ENCODE data around the gene LMNB1.
A peak's percentile ranks its signal among the peaks of the same experiment; 100 is the strongest.

Gene LMNB1

DNA sequence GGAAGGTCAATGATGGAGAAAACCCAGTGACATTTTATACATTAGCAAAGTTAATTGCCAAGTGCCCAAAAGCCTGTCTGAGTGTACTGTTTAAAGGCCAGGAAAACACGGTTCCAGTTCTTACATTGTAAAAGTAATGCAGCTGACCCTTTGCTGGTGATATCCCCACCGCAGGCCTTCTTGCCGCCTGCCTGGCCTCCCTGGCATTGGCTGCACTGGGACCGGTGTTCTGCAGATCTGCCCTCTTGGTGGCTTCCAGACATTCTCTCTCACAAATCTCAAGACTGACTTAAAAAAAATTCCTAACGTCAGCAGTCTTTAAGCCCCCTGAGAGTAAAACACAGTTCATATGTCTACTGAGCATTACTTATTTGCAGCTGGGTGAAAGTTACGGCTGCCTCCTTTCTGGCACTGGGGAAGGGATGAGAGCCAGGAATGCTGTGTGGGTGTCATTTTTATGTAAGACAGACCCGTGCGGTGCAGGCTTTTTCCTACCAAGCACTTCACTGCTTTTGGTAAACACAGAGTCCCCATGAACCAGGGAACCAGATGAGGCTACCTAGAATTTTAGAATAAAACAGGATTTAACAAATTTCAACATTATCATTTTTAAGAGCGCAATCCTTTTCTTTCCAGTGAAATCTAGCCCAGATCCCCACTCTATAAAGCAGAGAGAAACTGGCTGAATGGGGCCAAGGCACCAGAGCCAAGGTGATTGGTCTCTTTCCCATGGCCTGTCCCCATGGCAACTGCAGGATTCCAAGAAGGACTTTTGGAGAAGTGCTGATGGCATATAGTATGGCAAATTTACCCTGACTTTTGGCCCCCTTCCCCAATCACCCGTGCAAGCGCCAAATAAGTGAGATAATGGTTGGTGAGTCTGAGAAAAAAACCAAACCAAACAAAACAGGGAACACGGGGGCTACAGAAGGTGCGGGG is 80.8 kb downstream of the LMNB1 start:
- no peak for DNase-seq

DNA sequence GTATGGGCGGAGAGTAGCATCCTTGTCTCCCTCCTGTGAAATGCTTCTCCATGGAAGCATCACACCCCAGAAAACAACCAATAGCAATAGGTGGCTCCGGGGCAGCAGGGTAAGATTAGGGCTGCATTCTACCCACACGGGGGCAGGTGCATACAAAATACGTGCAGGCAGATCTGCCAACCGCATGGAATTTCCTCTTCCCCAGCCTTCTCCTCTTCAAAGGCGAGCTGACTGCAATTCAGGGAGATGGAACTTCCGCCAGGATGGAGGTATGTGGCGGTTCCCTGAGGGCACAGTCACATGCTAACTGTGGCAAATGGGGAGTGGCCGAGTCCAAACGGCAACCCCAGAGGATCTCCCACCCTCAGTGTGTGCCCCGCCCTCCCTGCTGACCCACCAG is 81.5 kb downstream of the LMNB1 start:
- no peak for DNase-seq

DNA sequence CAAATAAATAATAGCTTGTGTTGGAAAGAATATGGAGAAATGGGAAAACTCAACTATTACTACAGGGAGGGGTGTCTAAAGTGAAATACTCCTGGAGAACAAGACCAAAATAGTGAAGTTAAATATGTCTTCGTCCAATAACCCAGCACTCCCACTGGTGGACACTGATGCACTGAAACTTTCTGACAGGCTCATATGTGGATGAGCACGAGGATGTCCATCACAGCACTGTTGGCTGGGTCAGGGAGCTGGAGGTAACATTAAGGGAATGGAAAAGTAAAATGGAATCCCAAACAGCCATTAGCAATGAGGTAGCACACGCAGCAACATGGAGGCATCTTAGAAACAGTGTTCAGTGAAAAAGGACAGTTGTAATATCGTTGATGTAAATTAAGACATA is 86.5 kb downstream of the LMNB1 start:
- no peak for DNase-seq

DNA sequence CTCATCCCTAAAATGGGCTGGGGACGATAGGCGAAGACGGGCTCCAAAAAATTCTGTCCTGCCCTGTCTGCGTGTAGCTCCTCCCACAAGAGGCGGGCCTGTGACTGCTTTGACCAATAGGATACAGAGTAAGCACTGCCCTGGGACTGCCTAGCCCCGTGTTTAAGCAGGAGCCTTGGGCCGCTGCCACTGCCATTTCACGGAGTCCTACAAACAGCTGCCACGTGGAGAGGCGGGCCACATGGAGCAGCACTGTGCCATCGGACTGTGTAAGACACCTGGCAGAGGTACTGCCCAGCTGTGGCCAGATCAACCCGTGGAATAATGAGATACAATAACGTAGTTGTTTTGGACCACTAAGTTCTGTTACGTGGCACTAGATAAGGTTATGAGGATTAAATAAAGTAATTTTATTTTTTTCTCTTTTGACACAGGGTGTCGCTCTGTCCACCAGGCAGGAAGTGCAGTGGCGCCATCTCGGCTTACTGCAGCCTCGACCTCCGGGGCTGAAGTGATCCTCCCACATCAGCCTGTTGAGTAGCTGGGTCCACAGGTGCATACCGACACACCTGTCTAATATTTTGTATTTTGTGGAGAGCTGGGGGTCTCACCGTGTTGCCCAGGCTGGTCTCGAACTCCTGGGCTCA is 87.2 kb downstream of the LMNB1 start:
- no peak for DNase-seq

DNA sequence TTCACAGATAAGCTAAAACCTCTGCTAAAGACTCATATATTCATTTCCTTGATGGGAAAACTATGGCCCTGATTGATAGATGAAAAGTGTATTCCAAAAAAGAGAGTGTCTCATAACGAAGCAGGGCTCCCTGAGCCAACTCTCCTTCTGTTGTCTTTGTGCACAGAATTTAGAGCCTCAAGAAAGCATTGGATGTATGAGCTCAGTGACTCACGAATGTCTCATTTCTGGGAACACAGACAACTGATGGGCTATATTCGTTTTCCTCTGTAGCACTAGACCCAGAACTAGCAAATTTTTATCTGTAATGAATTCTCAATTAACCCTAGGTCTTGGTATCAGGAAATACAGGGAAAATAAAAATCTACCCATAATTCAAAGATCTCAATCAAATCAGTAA is 88.4 kb downstream of the LMNB1 start:
- DNase-seq, result no peak

DNA sequence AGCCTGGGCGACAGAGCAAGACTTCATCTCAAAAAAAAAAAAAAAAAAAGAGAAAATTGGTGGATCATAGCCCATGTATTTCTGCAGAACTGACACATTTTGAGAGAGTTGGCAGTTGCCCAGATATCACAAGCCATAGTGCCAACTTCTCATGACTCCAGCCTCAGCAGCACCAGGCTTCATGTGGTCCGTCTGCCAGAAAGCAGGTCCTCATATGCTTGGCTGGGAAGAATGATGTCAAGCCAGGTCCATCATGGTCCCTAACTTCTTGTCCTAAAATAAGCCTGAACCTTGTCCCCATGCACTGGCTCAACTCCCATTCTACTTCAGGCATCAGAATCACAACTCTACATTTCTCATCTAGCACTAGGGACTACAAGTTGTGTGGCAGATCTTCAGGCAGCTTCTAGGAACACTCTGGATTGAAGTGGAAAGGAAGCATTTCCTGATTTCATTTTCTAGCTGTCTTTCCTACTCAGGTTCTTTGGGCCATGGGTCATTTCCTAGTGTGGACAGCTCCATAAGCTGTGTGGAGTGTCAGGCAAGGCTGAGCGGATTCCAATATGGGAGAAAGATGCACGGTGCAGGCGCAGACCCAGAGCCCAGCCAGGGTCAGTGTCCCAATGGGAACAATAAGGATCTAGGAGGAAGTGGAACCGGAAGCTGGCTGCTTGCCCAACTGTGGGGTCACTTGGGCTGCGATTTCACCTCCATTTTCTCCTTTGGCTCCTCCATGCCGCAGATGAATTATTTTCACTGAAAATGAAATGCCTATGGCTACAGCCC is 90.1 kb downstream of the LMNB1 start:
- DNase-seq, result no peak

DNA sequence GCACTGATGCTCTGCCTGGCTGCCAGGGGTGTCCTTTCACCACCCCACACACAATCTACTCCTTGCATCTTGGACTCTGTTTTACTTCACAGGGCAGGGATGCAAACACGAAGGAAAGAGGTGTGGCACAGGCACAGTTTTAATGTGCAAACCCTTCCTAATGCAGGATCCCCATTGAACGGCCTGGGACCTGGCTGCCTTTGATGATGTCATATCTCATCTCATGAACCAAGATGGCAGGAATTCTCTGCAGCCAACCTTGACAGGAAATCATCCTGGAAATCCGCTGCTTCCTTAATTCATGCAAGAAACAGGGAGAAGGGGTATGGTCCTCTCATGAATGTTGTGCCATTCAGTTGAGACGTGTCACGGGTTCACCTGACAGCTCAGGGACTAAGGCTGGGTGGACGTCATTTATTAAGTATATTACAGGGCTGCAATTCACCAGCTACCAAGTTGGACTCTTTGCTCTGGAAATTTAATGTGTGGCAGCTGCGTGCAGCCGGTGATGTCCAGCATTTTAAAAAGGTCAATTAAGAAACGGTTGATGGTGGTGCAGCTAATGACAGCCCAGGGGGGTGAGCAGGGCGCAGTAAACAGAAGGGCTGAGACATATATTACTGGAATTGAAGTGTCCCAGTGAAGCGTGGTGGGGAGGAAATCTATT is 91.5 kb downstream of the LMNB1 start:
- DNase-seq, result no peak

DNA sequence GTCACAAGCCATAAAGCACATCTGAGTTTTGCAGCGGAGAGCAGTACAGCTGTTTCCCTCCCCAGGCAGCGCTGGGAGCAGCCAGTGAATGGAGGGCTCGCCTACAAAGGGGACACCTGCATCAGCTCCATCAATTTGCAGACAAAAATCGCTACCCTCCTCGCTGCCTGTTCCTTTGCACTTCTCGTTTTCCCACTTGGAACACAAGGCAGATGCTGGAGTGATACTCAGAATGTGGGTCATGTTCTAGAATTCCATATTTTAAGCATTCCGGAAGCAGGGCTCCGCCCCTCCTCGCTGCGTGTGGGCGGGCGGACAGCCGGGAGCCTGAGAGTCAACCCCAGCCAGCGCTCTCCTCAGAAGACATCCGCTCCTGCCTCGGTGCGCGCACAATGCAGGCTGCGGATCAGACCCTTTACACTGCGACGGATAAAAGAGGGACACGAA is 92.1 kb downstream of the LMNB1 start:
- DNase-seq, result peak in 1 of 5 experiments; percentile 36

DNA sequence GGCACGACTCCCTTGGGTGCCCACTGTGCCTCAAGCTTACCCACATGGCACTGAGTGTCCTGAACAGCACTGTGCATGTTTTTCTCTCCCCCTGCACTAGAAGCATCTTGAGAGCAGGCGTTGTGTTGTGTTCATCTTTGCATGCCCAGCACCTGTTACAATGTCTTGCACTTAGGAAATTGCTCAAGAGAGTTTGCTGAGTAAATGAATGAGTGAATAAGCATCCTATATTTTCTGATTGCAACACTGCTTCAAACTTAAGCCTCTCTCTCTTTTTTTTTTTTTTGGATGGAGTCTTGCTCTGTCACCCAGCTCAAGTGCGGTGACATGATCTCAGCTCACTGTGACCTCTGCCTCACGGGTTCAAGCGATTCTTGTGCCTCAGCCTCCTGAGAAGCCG is 94.5 kb downstream of the LMNB1 start:
- no peak for DNase-seq

DNA sequence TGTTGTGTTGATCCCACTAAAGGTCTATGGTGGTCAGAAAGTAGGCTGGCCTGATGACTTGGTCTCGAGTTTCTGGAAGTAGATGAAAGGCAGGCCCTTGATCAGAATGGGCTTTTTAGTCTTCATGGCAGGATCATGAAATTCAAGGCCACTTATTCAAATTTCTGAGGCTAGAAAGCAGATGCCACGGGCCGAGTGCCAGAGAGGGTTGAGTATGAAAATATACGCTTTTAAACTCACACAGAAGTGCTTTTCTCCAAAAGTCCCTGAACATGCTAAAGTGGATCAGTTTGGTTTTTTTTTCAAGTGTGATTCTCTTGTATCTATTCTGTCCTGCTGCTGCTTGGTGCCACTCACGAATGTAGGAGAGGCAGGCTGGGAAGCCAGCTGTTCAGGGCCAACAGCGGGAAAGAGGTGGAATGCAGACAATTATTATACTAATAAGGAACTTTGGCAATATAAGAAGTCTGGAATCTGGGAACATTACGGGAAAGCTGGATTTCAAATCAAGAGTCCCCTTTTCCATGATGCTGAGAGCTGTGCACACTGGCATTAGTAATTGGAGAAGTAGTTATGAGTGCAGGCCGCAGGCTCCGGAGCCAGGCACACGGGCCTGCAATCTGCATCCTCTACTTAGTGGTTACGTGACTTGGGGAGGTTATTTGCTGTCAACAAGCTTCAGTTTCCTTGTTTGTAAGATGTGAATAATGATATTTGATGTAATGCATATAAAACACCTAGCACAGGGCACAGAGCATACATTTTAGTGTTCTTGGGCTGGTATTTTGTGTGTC is 95.8 kb downstream of the LMNB1 start:
- DNase-seq, result no peak

DNA sequence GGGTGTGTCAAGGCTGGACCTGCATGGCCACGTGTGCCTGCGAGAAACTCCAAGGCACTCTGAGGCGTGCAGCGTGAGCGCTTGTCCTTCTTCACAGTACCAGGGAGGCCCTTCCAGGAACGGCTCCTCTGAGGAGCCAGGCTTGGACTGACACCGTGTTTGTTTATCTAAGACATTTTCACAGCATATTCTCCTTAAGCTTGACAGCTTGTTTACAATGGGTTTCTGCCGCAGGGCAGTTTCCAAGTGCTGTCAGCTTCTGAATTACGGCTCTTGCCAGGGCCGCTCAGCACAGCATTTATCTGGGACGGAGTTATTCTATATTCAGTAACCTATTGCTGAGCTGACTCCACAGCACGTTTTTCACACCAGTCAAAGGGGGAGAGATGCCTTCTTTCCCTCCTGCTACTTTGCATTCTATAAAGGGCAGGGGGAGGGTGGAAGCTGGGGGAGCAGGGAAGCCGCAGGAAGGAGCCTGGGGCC is 98.4 kb downstream of the LMNB1 start:
- DNase-seq, result no peak

DNA sequence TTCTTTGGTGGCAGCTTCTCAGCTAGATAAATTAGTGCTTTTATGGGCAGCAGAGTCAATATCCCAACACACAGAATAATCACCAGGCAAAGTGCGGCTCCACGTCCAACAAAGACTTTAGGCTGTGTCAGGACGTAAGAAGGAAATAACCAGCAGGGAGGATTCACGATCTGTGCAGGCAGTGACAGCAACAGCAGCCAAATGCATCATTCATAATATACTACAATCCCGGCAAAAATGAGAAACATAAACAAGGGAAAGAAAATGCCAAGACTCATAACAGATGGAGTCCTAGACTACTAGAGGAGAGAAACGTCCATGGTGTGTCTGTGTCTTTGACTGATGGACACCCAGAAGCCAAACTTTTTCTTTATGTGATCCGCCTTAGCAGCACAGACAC is 100.7 kb downstream of the LMNB1 start:
- no peak for DNase-seq

DNA sequence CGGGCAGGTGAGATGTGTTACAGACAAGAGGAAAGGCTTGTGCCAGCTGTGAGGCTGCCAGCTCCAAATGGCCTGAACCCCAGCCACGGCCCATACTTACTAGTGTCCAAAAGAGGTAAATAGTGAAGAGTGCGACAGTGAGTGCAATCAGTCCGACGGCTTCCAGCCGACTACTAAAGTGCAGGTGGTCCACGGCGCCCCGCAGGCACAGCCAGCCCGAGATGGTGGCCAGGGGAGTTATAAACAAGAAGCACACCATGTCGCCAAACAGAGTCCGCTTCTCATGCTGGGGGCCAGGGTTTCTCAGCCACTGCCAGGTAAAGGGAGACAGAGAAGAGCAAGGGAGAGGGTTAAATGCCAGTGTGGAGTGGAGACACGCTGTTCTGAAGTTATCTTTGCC is 101.1 kb downstream of the LMNB1 start:
- DNase-seq, result no peak

DNA sequence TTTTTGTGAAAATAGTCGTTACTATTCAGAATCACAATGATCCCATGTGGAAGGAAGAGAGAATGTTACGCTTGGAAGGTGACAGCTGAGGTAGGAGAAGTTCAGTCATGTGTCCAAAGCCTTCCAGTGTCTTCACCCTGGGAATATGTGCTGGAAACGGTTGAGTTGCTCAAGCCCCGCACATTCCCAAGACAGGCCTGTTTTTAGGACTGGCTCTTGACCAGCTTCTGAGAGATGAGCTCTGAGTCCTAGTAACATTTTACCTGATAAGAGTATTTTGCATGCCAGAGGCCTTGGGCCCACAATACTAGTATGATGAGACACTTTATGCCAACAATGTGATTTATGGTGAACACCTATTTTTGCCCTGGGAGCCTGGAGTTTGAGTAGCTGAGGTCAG is 101.7 kb downstream of the LMNB1 start:
- DNase-seq, result no peak

DNA sequence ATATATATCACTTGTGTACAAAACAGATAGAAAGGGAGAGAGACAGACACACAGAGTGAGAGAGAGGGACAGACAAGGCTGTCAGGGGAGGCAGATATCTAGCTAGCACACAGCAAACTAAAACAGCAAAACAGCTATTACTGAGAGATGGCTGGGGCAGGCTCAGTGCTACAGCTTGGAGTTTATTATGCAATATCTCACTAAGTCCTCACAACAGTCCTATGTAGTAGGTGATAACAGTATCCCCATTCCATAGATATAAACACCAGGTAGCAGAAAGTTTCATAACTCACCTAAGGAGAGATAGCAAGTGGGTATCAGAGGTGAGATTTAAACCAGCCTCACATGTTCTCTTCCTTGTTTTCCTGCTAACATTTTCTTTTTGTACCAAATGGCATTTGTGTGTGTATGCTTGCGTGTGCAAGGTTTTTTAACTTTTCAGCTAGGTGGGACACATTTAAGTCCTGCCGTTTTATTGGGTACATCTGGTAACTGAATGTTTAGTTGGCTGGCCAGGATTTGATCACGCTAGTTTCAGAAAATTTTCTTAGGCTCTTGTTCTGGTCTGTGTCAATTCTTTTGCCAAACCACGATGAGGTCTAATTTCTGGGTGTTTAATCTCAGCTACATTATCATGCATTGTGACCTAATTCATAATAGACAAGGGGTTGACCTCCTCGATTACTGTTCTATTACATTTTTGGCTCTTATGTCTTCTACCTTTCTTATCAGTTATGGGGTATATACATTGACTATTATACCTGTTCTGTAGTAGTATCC is 105.1 kb downstream of the LMNB1 start:
- no peak for DNase-seq

DNA sequence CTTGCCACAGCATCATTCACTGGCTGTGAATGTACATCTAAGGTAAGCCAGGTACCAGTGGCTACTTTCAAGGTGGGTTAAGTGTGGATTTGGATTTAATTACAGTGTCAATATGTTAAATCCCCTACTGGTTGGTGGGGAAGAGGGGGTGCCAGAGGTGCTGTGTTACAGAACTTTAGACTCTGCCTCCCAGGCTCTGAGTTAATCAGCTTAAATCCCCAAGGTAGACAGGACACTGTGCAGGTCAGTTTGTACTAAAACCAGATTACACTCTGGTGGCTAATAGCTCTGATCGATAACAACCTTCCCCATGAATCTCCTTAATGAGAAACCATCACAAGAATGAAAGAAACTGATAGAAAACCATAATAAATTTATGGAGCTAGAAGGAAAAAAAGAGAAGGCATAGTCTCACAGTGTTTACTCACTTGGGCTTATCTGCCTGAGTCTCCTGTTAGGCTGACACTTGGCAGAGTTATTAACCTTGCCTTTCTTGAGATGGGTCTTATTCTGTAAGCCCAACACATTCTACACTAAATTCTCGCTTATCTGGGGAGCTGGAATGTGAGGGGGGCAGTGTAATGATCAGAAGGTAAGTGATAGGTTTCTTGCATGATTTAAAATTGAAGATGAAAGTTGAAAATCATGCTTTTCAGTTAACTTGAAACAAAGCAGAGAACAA is 106.8 kb downstream of the LMNB1 start:
- DNase-seq, result no peak

DNA sequence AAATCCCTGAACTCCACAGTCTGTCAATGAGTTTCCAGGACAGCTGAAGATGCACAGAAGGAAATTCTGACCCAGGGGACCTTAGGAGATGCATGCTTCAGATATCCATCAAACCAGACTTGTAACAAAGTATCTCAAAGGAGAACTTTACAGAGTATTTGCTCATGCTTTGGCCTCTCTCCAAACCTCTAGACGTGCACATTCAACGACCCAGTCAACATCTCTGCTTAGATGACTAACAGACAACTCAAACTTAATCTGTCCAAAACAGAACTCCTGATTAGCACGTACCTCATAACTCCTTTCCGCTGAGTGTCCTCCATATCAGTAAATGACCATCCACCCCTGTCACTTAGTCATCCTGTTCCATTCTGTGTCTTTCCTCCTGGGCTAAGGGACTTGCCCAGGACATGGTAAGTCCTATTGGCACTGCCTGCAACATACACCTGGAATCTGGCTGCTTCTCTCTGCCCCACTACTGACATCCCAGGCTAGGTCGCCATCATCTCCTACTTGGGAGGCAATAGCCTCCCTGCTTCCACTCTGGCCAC is 107.4 kb downstream of the LMNB1 start:
- DNase-seq, result no peak

Data from T-helper 2 cell (primary cell).